ENCODE data around the gene CXCL13. TPM values are rescaled to one million over a fixed set of nuclear protein-coding genes. Genes with fewer than 3 reads are reported as not detected.
"Not testable (repeated sequence)": the region's sequence is repeated elsewhere in the genome, so short reads cannot be mapped to it uniquely, and the experiment has no call there.

Gene CXCL13
- polyA plus RNA-seq, 3 donors: 0.24 to 4.3 (median 0.81) TPM

GRCh38 chr4:77644069-77644468 lies 38.4 kb downstream of the CXCL13 start:
- 90 to 97% (median 97%) methylated on average over 1 of the region's 1 CpG for whole genome bisulfite sequencing, 3 donors

DNA sequence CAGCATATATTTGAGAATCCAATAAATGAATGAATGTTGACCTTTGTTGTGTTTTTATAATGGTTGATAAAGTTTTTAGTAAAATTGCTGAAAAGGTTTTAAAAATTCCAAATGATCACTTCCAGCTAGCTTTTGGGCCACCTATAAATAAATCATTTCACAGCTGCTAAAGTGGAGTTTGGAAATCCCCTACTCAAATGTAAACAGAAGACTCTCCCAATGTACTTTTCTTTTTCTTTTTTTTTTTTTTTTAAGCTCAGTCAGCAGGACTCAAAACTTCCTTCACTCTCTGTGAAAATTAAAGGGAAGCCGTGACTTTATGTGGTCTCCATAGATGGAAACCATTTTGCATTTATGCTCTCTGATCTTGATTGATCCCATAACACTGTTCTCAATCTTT lies 45.2 kb downstream of the CXCL13 start:
- 50 to 81% (median 79%) methylated on average over 1 of the region's 1 CpG for WGBS, 3 donors
- H3K27ac ChIP-seq (ENCODE audit: low read depth, low read length): no peak overlapping the region

More at GRCh38 chr4:77644069-77644468, 38.4 kb downstream of the CXCL13 start:
- not testable (repeated sequence) for H3K27ac ChIP-seq (ENCODE audit: low read depth, low read length)

- H3K27ac ChIP-seq (ENCODE audit: low read depth, low read length): no peak overlapping the region
Measured at GRCh38 chr4:77651820-77652219, 46.2 kb downstream of the CXCL13 start.

DNA sequence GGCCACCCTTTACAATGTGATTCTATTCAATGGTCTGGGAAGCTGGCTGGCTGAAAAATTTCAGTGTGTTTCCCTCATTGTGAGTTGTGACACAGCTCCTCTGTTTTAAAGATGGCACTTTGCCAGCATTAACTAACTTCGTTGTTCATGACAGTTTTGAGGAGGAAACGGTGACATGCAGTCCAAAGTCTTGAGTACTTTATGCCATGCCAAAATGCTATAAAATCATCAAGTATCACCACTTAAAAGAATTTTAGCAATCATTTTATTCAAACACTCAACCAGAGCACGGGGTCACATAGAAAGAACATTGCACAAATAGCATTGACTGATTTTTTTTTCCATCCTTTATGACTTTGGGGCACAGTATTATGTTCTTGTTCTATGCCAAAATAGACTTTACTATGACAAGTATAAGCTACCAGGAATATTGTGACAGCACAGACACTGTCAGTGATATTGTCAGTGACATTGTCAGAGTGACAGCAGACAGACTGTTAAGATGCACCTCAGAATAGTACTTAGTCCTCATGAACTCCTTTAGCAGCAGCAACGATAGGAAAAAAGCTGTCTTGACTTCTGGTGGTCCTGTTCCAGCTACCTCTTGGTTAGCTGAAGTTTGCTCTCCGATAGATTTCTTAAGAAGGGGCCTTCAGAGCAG lies 46.7 kb downstream of the CXCL13 start:
- H3K27ac ChIP-seq (ENCODE audit: low read depth, low read length): no peak overlapping the region
- WGBS, 3 donors: 38 to 53% (median 40%) methylated on average over 5 of the region's 5 CpGs

GRCh38 chr4:77653162-77653758 lies 47.6 kb downstream of the CXCL13 start:
- H3K27ac ChIP-seq (ENCODE audit: low read depth, low read length): no peak overlapping the region
- WGBS, 3 donors: 20 to 75% (median 68%) methylated on average over 2 of the region's 2 CpGs

GRCh38 chr4:77660318-77660717 lies 54.7 kb downstream of the CXCL13 start:
- WGBS, 3 donors: 87 to 93% (median 91%) methylated on average over 5 of the region's 5 CpGs
- H3K27ac ChIP-seq (ENCODE audit: low read depth, low read length): not testable (repeated sequence)

Other genes starting within 250 kb of the CXCL13 start
- gene CNOT6L, start 213.5 kb downstream of the CXCL13 start, polyA plus RNA-seq: 1 to 10 TPM; 4.2 to 6.6 (median 5.5) TPM

Measured in adipose tissue (tissue), 3 donors.